ENCODE data around the gene GPR63. TPM values are rescaled to one million over a fixed set of nuclear protein-coding genes. Genes with fewer than 3 reads are reported as not detected.

GPR63 gene
- total RNA-seq, 1 experiment from 2014 or later = 5.9 TPM

DNA sequence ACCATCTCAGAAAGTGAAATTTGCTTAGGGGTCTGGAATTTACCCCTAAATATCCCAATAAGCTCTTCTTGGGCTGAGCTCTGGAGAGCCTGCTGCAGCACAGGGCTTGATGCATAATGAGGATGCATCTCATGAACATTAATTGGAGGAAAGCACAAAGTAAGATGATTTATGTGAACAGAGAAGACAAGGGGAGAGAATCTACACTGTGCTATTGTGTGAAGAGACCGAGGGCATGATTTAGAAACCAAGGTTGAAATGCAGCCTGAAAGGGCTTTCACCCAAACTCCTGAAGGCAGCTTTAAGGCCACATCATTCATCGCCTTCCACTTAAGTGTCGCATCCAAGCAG is 27.8 kb upstream of the GPR63 start:
- Histone ChIP-seq H3K9me3 (ENCODE audit: control insufficient read depth, low read depth, low read length) (no peaks in the 10 kb centered on the region), H2BK120ac (ENCODE audit: low read depth, low read length, poor library complexity, severe bottlenecking) (no peak overlapping the region), H3K79me1 (ENCODE audit: insufficient read depth, low read depth, low read length, poor library complexity, severe bottlenecking) (no peaks in the 10 kb centered on the region), H3K4me2 (ENCODE audit: insufficient read depth, insufficient read length, low read length) (no peak overlapping the region), H3K9ac (ENCODE audit: extremely low read depth, insufficient read length, low read length) (no peak overlapping the region), H2BK15ac (ENCODE audit: low read depth, low read length) (no peak overlapping the region), H2BK5ac (ENCODE audit: insufficient read length, low read length) (no peak overlapping the region), H3K79me2 (ENCODE audit: insufficient read depth, low read length) (no peaks in the 10 kb centered on the region), H2AFZ (ENCODE audit: low read length) (no peak overlapping the region), H3K4ac (ENCODE audit: low read depth, low read length) (no peak overlapping the region), H4K5ac (ENCODE audit: insufficient read length, low read depth, low read length) (no peak overlapping the region), H3K27me3 (ENCODE audit: insufficient read depth, low read length) (no peaks in the 10 kb centered on the region), H3K23ac (ENCODE audit: insufficient read length, low read depth, low read length) (no peak overlapping the region), H2BK20ac (ENCODE audit: low read depth, low read length, poor library complexity, severe bottlenecking) (no peak overlapping the region), H2BK12ac (ENCODE audit: insufficient read length, low read depth, low read length) (no peak overlapping the region), H4K91ac (ENCODE audit: insufficient read length, low read depth, low read length) (no peak overlapping the region), H3K14ac (ENCODE audit: insufficient read depth, low read length) (no peak overlapping the region), H3K27ac (ENCODE audit: insufficient read length, low read depth, low read length) (no peak overlapping the region), H3T11ph (ENCODE audit: low read length) (no peak overlapping the region), H3K56ac (ENCODE audit: insufficient read length, low read depth, low read length) (no peak overlapping the region), H4K20me1 (ENCODE audit: control insufficient read depth, insufficient read depth, insufficient read length) (no peaks in the 10 kb centered on the region), H3K4me1 (ENCODE audit: insufficient read depth, low read length) (no peaks in the 10 kb centered on the region), H4K8ac (replicated peaks; ENCODE audit: insufficient read length, low read depth, low read length) (no peak overlapping the region), H3K18ac (ENCODE audit: insufficient read length, low read depth, low read length) (no peak overlapping the region), H3K23me2 (ENCODE audit: insufficient read length, low read depth, low read length, poor library complexity, severe bottlenecking) (no peaks in the 10 kb centered on the region), H2AK5ac (ENCODE audit: insufficient read length, low read length) (no peak overlapping the region)
- Mint-ChIP-seq H3K36me3 (ENCODE audit: insufficient read depth in 1 of 3, low read depth in 3 of 3) (peaks cover 2 to 8% (median 7%) of the 10 kb centered on the region in 3 experiments; a peak in 2 of 7 replicates), H3K4me3 (no peak overlapping the region), H3K9me3 (peaks cover 4 to 9% of the 10 kb centered on the region in 2 experiments), H3K4me1 (no peaks in the 10 kb centered on the region), H3K27ac (no peak overlapping the region), H3K27me3 (ENCODE audit: low read depth) (no peaks in the 10 kb centered on the region)
- WGBS (ENCODE audit: extremely low coverage, insufficient read length, low lambda C conversion rate) = no CpG with 5 or more reads among the region's 3 CpGs
- TF ChIP-seq, protein P1, sequence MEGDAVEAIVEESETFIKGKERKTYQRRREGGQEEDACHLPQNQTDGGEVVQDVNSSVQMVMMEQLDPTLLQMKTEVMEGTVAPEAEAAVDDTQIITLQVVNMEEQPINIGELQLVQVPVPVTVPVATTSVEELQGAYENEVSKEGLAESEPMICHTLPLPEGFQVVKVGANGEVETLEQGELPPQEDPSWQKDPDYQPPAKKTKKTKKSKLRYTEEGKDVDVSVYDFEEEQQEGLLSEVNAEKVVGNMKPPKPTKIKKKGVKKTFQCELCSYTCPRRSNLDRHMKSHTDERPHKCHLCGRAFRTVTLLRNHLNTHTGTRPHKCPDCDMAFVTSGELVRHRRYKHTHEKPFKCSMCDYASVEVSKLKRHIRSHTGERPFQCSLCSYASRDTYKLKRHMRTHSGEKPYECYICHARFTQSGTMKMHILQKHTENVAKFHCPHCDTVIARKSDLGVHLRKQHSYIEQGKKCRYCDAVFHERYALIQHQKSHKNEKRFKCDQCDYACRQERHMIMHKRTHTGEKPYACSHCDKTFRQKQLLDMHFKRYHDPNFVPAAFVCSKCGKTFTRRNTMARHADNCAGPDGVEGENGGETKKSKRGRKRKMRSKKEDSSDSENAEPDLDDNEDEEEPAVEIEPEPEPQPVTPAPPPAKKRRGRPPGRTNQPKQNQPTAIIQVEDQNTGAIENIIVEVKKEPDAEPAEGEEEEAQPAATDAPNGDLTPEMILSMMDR (conservative IDR thresholded peaks at IDR 0.05) = no peak
- DNase-seq = no peak
